GM19043 (cell line): ENCODE data around the gene GNA15.

Experiments
- ATAC-seq: cut with Tn5 transposase; IDR thresholded peaks from one replicate; pipeline ENCODE4 v1.9.1; 2021; ENCODE audit warnings: low read depth; ENCODE audit not compliant: unreplicated experiment

GNA15 gene

DNA sequence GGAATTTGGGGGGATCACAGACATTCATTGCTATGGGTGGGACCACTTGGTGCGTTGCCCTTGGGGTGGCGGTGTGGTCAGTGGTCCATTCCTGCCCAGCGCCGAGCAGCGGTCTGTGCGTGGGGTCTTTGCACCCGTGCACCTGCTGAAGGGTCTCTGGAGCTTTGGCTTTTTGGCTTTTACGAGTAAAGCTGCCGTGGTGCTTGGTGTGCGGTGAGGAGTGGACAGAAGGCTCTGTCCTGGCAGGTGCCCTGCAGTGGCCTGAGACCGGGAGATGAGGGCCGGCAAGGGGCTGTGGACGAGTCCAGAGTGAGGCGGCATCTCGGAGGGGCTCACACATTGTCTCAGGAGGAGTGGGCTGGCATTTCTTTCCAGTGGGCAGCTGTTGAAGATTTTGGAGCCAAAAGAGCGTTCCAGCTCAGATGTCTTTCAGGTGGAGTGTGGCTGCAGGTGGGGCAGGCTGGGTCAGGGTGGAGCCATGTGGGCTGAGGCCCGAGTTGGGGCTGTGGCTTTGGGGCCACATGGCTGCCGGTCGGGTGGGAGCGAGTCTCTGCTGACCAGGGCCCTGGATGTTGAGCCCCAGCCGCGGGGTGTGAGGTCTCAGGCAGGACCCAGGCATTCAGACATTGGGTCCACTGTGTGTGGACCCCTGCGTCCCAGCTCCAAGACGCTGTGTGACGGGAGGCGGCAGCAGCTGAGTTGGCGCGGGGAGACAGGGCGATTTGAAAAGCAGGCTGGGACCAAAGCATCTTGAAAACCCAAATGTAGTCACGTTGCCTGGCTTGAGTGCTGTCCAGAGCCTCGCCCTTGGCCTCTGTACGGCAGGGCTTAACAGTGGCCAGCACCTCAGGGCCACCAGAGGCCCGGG is 30.0 kb upstream of the GNA15 start:
- ATAC-seq = no peak

DNA sequence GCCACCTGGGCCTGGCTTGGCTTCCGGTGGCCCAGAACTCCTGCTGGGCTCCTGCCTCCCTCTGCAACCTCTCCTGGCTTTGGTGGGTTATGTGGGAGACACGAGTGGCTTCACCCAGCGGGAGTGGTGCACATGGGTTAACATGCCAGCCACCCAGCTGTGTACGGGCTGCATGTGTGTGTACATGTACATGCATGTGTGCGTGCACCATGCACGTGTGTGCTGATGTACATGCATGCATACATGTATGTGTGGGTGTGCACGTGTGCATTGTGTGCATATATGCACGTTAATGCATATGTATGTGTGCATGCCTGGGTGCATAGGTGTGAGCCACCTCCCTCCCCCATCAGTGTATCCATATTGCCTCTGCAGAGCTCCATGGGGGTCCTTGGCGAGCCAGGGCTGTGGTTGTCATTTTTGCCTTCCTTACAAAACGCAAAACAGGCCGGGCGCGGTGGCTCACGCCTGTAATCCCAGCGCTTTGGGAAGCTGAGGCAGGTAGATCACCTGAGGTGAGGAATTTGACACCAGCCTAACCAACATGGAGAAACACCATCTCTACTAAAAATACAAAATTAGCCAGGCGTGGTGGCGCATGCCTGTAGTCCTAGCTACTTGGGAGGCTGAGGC is 29.2 kb upstream of the GNA15 start:
- ATAC-seq = no peak

- ATAC-seq = no peak
Measured at GRCh38 chr19:3107658-3108057, 28.2 kb upstream of the GNA15 start.

GRCh38 chr19:3108775-3109174 is 27.1 kb upstream of the GNA15 start:
- ATAC-seq = no peak

DNA sequence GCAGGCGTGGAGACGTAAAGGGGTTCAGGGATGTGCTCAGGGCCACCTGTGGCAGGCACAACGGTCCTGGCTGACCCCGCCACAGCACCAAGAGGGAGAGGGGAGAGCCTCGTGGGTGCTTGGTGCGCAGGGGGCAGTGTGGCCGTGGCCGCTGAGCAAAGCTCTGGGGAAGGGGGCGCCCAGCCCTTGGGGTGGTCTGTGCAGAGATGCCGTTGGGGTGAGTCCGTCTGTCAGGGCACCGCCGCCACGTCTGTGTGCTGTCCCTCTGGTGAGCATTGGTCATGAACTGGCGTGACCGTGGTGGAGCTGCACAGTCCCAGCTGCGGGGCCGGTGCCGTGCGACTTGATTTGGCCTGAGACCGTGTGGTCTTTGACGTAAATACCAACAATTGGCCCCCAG is 26.3 kb upstream of the GNA15 start:
- ATAC-seq = no peak

DNA sequence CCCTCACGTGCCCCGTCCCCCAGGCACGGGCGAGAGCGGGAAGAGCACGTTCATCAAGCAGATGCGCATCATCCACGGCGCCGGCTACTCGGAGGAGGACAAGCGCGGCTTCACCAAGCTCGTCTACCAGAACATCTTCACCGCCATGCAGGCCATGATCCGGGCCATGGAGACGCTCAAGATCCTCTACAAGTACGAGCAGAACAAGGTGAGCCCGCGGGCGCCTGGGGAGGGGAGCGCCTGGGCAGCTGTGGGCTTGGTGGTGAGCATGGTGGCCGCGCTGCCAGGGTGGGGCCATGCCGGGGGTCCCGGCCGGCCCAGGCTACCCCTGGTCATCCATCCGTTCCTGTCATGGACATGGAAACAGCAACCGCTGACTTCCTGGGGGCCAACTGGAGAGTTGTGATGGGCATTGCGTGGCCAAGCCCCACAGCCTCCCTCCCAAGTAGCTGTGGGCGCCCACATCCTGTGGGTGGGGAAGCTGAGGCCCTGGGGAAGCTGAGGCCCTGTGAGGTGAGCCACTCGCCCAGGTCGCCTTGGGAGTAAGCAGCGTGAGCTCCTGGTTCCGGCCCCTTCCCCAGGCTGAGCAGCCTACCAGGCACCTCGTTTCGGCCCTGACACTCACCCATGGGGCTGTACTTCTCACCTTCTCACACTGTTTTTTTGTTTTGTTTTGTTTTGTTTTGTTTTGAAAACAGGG is 25.6 kb upstream of the GNA15 start:
- ATAC-seq = no peak

DNA sequence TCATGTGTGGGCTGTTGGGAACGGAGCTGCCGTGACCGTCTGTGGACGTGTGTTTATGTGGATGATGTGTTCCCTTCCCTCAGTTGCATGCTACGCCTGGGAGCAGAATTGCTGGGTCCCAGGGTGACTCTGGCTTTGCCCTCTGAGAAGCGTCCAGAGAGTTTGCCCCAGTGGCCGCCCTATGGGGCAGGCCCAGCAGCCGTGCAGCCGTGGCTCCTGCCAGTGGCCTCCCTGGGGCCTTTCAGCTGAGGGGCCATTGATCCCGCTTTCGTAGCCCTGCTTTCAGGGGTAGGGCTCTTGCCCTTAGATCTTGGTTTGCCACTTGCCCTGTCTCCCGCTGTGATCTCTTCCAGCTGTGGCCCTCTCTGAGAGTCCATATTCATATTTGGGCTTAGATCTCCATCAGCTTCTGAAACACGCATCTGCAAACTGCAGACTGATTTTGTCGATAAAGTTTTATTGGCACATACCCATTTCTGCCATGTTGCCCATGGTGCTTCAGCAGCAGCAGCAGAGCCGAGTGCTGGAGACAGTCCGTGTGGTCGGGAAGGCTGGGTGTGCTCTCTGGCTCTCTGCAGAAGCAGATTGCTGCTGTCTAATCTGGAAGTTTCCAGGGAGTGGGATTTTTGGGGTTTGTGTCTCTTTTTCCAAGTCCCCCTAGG is 24.1 kb upstream of the GNA15 start:
- no peak for ATAC-seq

GRCh38 chr19:3112375-3113099 is 23.3 kb upstream of the GNA15 start:
- no peak for ATAC-seq

GRCh38 chr19:3113100-3114017 is 22.5 kb upstream of the GNA15 start:
- no peak for ATAC-seq

DNA sequence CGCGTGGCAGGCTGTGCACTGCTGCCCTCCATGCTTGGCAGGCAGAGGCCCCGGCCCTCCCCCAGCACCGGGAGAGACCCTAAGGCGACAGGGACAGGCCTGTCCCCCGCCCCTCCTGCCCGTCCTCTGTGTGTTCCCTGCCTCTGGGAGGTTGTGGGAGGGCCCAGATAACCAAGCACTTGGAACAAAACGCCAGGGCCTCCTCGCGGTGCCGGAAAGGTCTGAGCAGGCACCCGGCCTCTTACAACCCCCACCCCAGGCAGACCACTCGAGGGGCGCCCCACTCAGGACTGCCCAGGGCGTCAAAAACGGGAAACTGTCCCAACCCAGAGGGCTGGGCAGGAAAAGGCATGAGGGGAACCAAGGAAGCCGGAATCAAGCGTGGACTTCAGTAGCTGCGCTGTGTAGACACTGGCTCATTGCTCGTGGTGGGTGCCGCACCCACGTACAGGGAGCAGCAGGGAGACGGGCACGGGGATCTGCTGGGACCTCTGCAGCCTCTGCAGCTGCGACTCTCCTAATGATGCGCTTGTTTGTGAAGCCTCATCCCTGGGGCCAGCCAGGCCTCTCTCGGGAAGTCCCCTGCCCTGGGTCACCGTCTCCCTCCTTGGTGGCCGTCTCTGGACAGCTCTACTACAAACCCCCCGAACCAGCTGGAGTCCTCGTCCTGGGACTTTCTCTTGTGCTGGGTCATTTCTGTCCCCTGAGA is 21.7 kb upstream of the GNA15 start:
- no peak for ATAC-seq

DNA sequence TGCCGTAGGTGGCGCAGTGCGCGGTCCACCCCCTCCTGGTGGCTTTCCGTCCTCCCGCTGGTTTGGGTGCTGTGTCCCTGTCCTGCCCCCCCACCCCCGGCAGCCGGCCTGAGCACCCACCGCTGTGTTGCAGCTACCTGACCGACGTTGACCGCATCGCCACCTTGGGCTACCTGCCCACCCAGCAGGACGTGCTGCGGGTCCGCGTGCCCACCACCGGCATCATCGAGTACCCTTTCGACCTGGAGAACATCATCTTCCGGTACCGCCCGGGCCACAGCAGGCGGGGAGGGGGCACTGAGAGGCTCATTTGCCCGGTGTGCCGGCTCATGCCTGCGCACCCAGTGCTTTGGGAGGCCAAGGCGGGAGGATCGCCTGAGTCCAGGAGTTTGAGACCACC is 21.0 kb upstream of the GNA15 start:
- no peak for ATAC-seq

DNA sequence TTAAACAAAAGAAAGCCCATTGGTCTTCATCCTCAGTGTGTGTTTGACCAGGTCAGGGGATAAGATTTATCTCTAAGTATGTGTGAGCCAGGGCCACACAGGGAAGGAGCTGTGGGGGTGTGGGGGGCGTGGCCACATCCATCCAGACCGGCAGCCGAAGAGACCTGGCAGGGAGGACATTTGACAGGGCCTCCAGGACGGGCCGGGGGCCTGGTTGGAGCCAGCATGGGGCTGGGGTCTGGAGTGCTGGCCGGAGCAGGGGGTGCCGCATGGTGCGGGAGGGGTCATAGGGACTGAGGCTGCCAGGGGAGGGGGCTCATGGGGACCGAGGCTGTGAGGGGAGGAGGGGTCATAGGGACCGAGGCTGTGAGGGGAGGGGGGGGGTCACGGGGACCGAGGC is 20.4 kb upstream of the GNA15 start:
- ATAC-seq = no peak

DNA sequence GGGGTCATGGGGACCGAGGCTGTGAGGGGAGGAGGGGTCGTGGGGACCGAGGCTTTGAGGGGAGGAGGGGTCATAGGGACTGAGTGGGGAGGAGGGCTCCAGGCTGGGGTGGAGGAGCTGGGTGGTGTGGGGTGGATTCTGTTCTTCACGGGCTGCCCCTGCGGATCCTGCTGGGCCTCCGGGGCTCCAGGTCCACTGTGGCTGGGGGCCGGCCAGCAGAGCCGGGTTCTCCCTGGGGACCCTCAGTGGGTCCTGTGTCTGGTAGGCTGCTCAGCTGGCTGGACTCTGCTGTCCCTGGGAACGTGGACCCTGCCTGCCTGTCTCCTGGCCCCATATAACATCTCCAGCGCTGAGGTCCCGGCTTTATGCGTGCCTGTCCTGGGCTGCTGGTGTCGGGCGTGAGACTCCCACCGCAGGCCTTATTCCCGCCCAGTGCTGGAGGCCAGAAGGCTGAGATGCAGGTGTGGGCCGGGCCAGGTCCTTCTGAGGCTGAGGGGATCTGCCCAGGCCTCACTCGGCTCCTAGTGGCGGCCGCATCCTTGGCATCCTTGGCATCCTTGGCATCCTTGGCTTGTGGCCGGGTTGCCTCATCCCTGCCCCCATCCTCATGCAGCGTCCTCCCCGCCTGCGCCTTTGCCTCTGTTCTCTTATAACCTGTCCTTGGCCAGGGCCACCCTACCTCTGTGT is 19.8 kb upstream of the GNA15 start:
- no peak for ATAC-seq

DNA sequence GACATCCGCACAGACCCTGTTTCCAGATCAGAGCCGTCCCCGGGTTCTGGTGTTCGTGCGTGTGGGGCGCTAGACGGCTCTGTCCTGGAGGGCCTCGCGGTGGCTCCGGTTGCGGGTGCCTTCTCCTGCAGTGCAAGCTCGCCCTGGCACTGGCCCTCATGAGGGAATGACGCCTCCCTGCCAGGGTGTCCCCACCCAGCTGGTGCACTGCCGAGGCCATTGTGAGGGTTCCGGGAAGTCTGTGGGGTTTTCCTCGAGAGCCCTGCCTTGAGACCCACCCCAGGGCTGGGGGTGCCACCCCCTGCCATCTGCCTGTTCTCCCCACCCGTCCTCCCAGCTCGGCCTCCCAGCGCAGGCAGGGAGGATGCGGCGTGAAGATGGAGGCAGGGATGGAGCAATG is 19.2 kb upstream of the GNA15 start:
- no peak for ATAC-seq

DNA sequence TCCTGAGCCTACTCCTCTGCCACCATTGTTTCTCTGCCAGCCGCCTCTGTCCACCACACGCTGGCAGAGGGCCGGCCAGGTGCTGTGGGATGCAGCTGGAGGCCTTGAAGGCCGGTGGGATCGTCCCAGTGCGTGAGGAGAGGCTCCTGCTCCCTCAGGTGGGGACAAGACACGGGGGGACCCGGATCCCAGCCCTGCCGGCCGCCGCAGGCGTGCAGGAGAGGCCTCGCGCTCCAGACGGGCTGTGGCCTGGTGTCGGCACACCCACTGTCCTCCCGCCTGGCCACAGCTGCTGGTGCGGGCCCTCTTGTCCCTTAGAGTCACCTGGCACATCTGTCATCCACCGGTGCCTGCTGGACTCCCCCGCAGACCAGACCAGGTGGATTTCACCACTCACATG is 18.1 kb upstream of the GNA15 start:
- no peak for ATAC-seq

GRCh38 chr19:3118232-3119070 is 17.4 kb upstream of the GNA15 start:
- no peak for ATAC-seq

DNA sequence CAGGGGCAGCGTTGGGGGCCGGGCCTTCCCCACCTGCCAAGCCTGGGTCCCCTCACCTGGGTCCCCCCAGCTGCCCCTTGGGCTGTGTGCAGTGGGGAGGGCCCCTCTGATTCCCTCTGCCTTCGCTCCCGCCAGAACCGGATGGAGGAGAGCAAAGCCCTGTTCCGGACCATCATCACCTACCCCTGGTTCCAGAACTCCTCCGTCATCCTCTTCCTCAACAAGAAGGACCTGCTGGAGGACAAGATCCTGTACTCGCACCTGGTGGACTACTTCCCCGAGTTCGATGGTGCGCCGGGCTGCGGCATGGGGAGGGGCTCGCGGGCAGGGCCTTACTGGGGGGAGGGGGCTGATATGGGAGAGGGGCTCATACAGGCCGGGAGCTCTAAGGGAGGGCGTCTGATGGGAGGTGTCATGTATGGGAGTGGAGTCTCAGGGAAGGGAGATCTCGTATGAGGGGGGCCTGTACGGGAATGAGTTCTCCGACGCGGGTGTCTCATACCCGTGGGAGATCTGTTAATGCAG is 16.7 kb upstream of the GNA15 start:
- no peak for ATAC-seq
